Measurements from ENCODE around the gene PIAS4. TPM values are rescaled to one million over a fixed set of nuclear protein-coding genes. Genes with fewer than 3 reads are reported as not detected.

Gene PIAS4
- total and polyA plus RNA-seq, 9 of the 15 experiments (the other 6 are each of a cell fraction or from before 2014, with no cell fraction given): 0.27 to 34.9 (median 14.4) TPM

DNA sequence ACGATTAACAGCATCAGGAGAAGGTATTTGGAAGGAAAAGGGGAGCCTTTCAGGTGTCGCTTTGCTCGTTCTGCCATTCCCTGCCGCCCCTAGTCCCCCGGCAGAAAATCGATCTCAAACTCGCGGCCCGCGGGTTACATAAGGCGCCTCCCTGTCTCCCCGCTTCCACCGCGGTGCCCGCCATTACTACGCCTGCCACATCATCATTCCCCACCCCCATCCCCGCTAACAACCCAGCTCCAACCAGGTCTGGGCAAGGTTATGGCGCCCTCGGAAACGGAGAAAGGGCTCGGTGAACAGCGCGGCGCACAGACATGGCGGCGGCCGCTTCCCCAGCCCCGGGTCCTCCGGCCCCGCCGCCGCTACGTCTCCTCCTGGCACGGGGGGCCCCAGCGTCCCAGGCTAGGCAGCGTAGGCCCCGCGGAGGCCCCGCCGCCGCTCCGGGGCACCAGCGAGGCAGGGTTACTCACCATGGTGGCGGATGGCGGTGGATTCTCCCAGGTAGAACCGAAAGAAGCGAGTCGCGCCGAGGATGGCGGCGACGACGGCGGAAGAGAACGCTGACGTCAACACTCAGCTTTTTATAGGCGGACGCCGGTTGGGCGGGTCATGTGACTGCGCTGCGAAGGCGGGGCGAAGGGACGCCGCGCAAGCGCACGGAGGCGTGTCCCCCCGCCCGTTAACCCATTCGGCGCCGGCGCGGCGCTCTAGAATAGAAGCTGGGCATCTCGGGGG is 22.5 kb upstream of the PIAS4 start, which contains the start of gene EEF2 (continued):
- peak; percentile 55 for TF ChIP-seq RBM39 (optimal IDR thresholded peaks at IDR 0.05; ENCODE audit: low read depth, low read length)
- TF ChIP-seq, protein P1, sequence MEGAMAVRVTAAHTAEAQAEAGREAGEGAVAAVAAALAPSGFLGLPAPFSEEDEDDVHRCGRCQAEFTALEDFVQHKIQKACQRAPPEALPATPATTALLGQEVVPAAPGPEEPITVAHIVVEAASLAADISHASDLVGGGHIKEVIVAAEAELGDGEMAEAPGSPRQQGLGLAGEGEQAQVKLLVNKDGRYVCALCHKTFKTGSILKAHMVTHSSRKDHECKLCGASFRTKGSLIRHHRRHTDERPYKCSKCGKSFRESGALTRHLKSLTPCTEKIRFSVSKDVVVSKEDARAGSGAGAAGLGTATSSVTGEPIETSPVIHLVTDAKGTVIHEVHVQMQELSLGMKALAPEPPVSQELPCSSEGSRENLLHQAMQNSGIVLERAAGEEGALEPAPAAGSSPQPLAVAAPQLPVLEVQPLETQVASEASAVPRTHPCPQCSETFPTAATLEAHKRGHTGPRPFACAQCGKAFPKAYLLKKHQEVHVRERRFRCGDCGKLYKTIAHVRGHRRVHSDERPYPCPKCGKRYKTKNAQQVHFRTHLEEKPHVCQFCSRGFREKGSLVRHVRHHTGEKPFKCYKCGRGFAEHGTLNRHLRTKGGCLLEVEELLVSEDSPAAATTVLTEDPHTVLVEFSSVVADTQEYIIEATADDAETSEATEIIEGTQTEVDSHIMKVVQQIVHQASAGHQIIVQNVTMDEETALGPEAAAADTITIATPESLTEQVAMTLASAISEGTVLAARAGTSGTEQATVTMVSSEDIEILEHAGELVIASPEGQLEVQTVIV (CRISPR knock-in tag; IDR thresholded peaks at IDR 0.05; ENCODE audit: borderline replicate concordance): no peak
- TF ChIP-seq ETV5 (CRISPR knock-in tag; IDR thresholded peaks at IDR 0.05; ENCODE audit: low read depth): peak; percentile 63; the same call in 1 of the 2 replicates
- TF ChIP-seq, protein P2, sequence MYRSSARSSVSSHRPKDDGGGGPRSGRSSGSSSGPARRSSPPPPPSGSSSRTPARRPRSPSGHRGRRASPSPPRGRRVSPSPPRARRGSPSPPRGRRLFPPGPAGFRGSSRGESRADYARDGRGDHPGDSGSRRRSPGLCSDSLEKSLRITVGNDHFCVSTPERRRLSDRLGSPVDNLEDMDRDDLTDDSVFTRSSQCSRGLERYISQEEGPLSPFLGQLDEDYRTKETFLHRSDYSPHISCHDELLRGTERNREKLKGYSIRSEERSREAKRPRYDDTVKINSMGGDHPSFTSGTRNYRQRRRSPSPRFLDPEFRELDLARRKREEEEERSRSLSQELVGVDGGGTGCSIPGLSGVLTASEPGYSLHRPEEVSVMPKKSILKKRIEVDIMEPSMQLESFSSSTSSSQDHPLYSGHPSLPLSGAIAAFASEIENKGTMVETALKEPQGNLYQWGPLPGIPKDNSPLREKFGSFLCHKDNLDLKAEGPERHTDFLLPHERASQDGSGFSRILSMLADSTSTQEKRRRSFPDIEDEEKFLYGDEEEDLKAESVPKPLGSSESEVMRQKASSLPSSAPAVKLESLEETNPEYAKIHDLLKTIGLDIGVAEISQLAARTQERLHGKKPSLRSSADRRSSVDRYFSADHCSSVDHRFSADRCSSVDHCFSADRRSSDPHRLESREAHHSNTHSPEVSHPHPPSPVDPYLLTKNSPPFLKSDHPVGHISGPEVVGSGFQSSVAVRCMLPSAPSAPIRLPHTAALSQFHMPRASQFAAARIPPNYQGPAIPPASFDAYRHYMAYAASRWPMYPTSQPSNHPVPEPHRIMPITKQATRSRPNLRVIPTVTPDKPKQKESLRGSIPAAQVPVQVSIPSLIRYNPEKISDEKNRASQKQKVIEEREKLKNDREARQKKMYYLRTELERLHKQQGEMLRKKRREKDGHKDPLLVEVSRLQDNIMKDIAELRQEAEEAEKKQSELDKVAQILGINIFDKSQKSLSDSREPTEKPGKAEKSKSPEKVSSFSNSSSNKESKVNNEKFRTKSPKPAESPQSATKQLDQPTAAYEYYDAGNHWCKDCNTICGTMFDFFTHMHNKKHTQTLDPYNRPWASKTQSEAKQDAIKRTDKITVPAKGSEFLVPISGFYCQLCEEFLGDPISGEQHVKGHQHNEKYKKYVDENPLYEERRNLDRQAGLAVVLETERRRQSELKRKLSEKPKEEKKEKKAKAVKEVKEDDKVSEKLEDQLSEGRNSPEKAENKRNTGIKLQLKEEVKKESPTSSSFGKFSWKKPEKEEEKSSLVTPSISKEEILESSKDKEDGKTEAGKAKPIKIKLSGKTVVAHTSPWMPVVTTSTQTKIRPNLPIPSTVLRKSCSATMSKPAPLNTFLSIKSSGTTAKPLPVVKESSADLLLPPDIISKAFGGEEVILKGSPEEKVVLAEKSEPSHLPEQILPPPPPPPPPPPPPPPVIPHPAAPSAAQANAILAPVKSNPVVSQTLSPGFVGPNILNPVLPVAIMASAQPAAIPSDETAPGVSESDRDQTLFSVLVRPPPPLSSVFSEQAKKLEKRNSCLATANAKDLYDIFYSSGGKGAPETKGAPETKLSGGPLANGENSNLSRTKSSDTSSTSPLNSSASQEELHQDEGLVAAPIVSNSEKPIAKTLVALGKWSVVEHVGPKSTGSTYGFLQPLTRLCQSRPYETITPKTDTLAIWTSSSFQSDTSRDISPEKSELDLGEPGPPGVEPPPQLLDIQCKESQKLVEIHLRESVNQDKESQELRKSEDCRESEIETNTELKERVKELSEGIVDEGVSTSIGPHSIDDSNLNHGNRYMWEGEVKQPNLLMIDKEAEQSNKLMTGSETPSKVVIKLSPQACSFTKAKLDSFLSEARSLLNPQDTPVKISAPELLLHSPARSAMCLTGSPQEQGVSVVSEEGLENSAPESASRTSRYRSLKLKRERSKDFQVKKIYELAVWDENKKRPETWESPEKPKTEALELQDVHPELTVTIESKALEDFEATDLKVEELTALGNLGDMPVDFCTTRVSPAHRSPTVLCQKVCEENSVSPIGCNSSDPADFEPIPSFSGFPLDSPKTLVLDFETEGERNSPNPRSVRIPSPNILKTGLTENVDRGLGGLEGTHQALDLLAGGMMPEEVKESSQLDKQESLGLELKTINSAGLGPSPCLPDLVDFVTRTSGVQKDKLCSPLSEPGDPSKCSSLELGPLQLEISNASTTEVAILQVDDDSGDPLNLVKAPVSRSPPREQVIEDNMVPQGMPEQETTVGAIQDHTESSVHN (IDR thresholded peaks at IDR 0.05; ENCODE audit: borderline replicate concordance in 1 of 2, low read depth in 1 of 2): no peak
- TF ChIP-seq DACH1 (IDR thresholded peaks at IDR 0.05; ENCODE audit: partially characterized antibody): peak; percentile 39
- TF ChIP-seq NRF1 (conservative IDR thresholded peaks at IDR 0.05 in 1 of 2, IDR thresholded peaks at IDR 0.05 in 1 of 2): peak; percentile 98
- TF ChIP-seq KLF10 (CRISPR knock-in tag; IDR thresholded peaks at IDR 0.05): no peak
- TF ChIP-seq FIP1L1 (IDR thresholded peaks at IDR 0.05; ENCODE audit: low read depth, low read length, poor library complexity, severe bottlenecking): peak; percentile 99
- TF ChIP-seq ZNF324 (CRISPR knock-in tag; IDR thresholded peaks at IDR 0.05): no peak
- peak; percentile 58 for TF ChIP-seq ELF1 (tag; IDR thresholded peaks at IDR 0.05)
- TF ChIP-seq HNRNPL (IDR thresholded peaks at IDR 0.05; ENCODE audit: low read depth, low read length): 0 out of 2 replicates have a peak, but pooled peaks have one; percentile 73
- TF ChIP-seq, protein P3, sequence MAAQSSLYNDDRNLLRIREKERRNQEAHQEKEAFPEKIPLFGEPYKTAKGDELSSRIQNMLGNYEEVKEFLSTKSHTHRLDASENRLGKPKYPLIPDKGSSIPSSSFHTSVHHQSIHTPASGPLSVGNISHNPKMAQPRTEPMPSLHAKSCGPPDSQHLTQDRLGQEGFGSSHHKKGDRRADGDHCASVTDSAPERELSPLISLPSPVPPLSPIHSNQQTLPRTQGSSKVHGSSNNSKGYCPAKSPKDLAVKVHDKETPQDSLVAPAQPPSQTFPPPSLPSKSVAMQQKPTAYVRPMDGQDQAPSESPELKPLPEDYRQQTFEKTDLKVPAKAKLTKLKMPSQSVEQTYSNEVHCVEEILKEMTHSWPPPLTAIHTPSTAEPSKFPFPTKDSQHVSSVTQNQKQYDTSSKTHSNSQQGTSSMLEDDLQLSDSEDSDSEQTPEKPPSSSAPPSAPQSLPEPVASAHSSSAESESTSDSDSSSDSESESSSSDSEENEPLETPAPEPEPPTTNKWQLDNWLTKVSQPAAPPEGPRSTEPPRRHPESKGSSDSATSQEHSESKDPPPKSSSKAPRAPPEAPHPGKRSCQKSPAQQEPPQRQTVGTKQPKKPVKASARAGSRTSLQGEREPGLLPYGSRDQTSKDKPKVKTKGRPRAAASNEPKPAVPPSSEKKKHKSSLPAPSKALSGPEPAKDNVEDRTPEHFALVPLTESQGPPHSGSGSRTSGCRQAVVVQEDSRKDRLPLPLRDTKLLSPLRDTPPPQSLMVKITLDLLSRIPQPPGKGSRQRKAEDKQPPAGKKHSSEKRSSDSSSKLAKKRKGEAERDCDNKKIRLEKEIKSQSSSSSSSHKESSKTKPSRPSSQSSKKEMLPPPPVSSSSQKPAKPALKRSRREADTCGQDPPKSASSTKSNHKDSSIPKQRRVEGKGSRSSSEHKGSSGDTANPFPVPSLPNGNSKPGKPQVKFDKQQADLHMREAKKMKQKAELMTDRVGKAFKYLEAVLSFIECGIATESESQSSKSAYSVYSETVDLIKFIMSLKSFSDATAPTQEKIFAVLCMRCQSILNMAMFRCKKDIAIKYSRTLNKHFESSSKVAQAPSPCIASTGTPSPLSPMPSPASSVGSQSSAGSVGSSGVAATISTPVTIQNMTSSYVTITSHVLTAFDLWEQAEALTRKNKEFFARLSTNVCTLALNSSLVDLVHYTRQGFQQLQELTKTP (IDR thresholded peaks at IDR 0.05; ENCODE audit: low read depth in 1 of 2, partially characterized antibody in 2 of 2): no peak
